GM12891 (cell line): ENCODE data around the gene SH3TC1.

ENCODE experiments used
- POLR2A ChIP-seq: IDR thresholded peaks from 2 replicates; pipeline ENCODE4 v1.6.1; 2011; ENCODE audit warnings: low read depth, low read length, control low read depth
- POLR2AphosphoS5 ChIP-seq: IDR thresholded peaks from 2 replicates; pipeline ENCODE4 v1.6.1; 2011; ENCODE audit warnings: low read depth, low read length, control low read depth
- SPI1 ChIP-seq: IDR thresholded peaks from 2 replicates; pipeline ENCODE4 v1.6.1; 2011; ENCODE audit warnings: low read depth, low read length, control low read depth
- TAF1 ChIP-seq: IDR thresholded peaks from 2 replicates; pipeline ENCODE4 v1.6.1; 2011; ENCODE audit warnings: low read depth, low read length, control low read depth

GRCh38 chr4:8202108-8203051, 3.3 kb downstream of the SH3TC1 start:
- TF ChIP-seq POLR2A (no peak), POLR2AphosphoS5 (no peak), SPI1 (peak; percentile 41; the same call in 1 of the 2 replicates), TAF1 (no peak)
